ENCODE measurements around the gene PLEKHD1. TPM values are rescaled to one million over a fixed set of nuclear protein-coding genes. Genes with fewer than 3 reads are reported as not detected.

Gene PLEKHD1
- total RNA-seq, 1 donor: 0.09 TPM

DNA sequence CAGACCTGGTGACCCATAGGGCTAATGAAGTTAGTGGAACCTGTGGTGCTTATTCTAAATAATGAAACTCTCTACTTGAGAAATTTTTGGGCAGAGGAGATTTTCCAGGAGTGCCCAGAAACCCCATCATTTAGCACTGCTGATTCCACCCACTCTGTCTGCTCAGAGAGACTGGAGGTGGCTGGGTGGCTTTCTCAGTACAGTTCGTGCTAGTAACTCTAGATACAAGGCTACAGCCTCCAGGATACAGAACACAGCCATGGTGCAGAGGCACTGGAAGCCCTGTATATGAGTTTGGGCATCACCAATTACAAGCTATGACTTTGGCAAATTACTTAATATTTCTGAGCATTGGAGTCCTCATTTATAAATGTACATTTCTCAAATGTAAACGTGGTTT is 57.8 kb downstream of the PLEKHD1 start:
- H3K4me3 ChIP-seq (ENCODE audit: low read depth, low read length): no peak overlapping the region
- no peak for DNase-seq (ENCODE audit: low read depth)
- TF ChIP-seq, protein P1, sequence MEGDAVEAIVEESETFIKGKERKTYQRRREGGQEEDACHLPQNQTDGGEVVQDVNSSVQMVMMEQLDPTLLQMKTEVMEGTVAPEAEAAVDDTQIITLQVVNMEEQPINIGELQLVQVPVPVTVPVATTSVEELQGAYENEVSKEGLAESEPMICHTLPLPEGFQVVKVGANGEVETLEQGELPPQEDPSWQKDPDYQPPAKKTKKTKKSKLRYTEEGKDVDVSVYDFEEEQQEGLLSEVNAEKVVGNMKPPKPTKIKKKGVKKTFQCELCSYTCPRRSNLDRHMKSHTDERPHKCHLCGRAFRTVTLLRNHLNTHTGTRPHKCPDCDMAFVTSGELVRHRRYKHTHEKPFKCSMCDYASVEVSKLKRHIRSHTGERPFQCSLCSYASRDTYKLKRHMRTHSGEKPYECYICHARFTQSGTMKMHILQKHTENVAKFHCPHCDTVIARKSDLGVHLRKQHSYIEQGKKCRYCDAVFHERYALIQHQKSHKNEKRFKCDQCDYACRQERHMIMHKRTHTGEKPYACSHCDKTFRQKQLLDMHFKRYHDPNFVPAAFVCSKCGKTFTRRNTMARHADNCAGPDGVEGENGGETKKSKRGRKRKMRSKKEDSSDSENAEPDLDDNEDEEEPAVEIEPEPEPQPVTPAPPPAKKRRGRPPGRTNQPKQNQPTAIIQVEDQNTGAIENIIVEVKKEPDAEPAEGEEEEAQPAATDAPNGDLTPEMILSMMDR (IDR thresholded peaks at IDR 0.05; ENCODE audit: insufficient read depth, low read length): no peak

DNA sequence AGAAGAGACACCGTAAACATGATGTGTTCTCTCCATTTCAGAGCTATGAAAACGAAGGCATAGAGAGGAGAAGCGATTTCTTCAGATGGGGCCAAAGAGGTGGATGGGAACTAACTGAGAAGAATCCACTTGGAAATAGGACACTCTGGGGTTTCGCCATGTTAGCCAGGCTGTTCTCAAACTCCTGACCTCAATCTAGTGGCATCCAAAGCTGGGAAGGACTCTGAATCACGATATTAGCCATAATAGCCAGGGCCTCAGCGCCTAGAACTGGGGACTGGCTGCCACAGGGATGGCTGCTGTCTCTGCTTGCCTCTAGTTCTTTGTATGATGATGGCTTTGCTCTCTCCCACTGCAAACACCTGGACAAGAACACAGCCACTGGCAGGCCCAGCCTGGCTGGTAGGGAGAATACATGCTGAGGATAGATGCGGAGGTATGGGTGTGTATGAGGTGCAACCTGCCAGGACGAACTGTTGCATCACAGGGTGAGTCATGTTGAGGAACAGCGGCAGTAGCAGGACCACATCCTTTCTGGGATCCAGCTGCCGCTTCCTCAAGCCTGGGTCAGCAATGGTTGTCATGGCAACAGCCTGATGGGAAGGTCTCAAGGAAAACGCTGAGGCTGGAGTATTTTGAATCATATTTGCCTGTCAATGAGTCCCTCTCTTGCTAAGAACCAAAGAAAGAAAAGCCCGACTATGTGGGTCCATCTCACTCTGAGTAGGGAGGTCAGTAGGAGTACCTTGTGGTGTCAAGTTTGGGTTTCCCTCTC is 59.0 kb downstream of the PLEKHD1 start:
- DNase-seq (ENCODE audit: low read depth): peak; percentile 85
- TF ChIP-seq, protein P1 (IDR thresholded peaks at IDR 0.05; ENCODE audit: insufficient read depth, low read length): no peak

DNA sequence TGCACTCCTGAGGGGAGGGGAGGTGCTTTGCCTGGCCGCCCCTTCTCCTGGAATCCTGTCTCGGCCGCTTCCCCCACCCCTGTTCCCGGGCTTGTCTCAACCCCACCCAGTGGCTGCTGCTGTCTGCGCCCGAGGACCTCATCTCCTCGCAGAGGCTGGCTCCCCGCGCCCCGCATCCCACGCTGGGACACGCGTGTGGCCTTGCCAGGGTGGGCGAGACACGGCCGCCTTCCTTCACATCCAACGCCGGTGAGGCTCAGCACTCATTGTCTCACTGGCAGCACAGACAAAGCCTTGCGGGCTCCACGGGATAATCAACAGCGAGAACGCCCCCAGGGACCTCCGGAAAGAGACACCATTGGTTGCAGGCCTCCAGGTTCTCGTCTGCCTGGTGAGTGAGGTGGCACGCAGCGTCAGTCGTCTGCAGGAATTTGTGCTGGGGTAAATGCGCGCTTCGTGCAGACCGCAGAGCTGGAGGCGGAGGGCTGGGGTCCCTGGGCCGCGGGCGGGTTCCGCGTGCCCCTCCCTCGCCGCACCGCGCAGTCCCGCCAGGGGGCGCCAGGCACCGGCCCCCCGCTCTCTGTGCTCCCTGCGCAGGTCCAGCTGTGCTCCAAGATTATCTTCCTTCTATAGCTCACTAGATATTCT is 63.3 kb downstream of the PLEKHD1 start:
- no peak overlapping the region for H3K4me3 ChIP-seq (ENCODE audit: low read depth, low read length)
- no peak for DNase-seq (ENCODE audit: low read depth)
- TF ChIP-seq, protein P1 (IDR thresholded peaks at IDR 0.05; ENCODE audit: insufficient read depth, low read length): peak; percentile 49

More for the DNA sequence above, 59.0 kb downstream of the PLEKHD1 start:
- no peak overlapping the region for H3K4me3 ChIP-seq (ENCODE audit: low read depth, low read length)

DNA sequence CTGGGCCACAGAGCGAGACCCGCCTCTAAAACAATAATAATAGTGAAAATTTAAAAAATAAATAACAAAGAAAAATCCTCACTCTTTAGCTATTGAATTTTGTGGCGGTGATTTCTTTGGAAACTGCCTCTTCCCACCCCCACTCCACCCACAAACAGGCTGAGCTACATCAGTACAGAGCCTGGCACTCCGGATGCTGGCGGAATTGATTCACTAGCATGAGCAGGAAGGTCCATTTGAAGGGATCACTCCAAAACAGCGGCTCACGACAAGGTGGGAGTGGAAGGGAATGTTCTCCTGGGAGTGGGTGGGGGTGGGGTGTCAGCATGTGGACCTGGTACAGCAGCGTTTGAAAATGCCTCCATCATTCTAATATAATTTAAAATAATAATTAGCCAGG is 64.0 kb downstream of the PLEKHD1 start:
- TF ChIP-seq, protein P1 (IDR thresholded peaks at IDR 0.05; ENCODE audit: insufficient read depth, low read length): no peak
- no peak overlapping the region for H3K4me3 ChIP-seq (ENCODE audit: low read depth, low read length)
- DNase-seq (ENCODE audit: low read depth): no peak

DNA sequence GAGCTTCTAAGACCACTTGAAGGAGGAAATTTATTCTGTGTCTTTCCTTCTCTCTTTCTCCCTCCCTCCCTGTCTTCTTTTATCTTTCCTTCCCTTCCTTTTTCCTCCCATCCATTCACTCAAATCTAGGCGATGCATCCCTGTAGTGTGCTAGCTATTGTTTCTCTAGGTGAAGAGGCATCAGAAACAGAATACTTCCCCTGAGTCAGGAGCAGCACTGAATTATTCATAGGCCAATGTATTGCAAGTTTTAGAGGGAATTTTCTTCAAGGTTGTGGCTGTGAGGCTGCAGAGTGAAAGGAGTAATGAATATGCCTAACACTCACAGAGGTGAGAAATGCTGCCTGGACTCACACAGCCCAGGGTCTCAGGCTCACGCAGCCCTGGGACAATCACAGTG is 67.0 kb downstream of the PLEKHD1 start:
- no peak for DNase-seq (ENCODE audit: low read depth)

DNA sequence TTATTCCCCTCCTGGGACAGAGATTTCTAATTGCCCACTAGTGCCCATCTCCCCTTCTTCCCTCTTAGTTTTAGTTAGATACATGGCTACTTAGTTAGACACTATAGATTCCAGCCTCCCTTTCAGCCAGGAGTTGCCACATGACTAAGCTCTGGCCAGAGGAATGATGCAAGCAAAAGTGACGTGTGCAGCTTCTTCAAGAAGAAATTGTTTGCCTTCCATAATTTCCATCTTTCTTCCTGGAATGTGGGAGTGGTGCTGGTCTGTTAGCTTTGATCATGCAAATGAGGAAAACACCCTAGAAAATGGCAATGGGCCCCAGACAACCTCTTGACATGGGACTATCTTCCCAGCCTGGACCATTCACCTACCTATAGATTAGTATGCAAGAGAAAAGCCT is 68.7 kb downstream of the PLEKHD1 start:
- peak; percentile 93 for DNase-seq (ENCODE audit: low read depth)
- TF ChIP-seq, protein P1 (IDR thresholded peaks at IDR 0.05; ENCODE audit: insufficient read depth, low read length): no peak
- no peak overlapping the region for H3K4me3 ChIP-seq (ENCODE audit: low read depth, low read length)

More for the DNA sequence above, 67.0 kb downstream of the PLEKHD1 start:
- no peak overlapping the region for H3K4me3 ChIP-seq (ENCODE audit: low read depth, low read length)
- TF ChIP-seq, protein P1 (IDR thresholded peaks at IDR 0.05; ENCODE audit: insufficient read depth, low read length): no peak

Measured in fibroblast of the aortic adventitia (primary cell).